Esophagus squamous epithelium (tissue), 4 donors: ENCODE measurements around the gene NIFK.

Experiments
- CTCF ChIP-seq, 6 experiments: fragments of 450-650 bp in 4 of 6; fragments of 200-600 bp in 2 of 6; sonication (generic) in 2 of 6; IDR thresholded peaks; one replicate each; pipeline ENCODE4 v1.5.1; 2016 to 2019; ENCODE audit warnings: antibody characterized with exemption in 6 of 6, mild to moderate bottlenecking in 4 of 6, moderate library complexity in 4 of 6
- POLR2A ChIP-seq, 4 donors: fragments of 450-650 bp; IDR thresholded peaks; one replicate each; pipeline ENCODE4 v1.6.1; 2017; ENCODE audit warnings: antibody characterized with exemption in 4 of 4, mild to moderate bottlenecking in 4 of 4, moderate library complexity in 3 of 4

- TF ChIP-seq CTCF (IDR thresholded peaks at IDR 0.05) (no peak), POLR2A (IDR thresholded peaks at IDR 0.05) (no peak)
Observed at GRCh38 chr2:121710470-121711170, 26.1 kb downstream of the NIFK start.
